Astrocyte of the cerebellum (primary cell): ENCODE measurements around the gene TAS2R38.
"Not testable (repeated sequence)": the region's sequence is repeated elsewhere in the genome, so short reads cannot be mapped to it uniquely, and the experiment has no call there.

Experiments
- DNase-seq: peaks from one replicate; pipeline ENCODE4 v3.0.0-alpha.2; 2011; ENCODE audit warnings: low read depth
- H3K4me3 ChIP-seq: 2 replicates; pipeline ENCODE4 v1.5.1; 2011; ENCODE audit warnings: mild to moderate bottlenecking, low read depth, low read length, moderate library complexity
- CTCF ChIP-seq: IDR thresholded peaks from 2 replicates; pipeline ENCODE4 v1.5.1; 2012; ENCODE audit warnings: low read length, low read depth, moderate library complexity, mild to moderate bottlenecking; ENCODE audit errors: missing control alignments
- in situ Hi-C: cut with HindIII; loops from 2 replicates; pipeline ENCODE4 v1.10.0; 2017; ENCODE audit warnings: low sequenced_read_pairs

TAS2R38 gene

DNA sequence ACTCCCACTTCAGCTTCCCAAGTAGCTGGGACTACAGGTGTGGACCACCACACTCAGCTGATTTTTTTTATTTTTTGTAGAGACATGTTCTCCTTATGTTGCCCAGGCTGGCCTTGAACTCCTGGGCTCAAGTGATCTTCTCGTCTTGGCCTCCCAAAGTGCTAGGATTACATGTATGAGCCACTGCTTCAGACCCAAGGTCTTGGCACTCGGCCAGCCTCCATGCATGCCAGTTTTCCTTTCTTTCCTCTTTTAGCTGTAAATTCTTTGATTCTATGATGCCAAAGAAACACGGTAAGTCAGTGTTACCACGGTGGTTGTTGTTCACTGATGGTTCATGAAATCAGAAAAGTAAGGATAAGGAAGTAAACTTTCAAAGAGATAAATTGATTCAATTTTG, 19.1 kb upstream of the TAS2R38 start:
- DNase-seq: no peak
- no peak overlapping the region for H3K4me3 ChIP-seq
- no peak for TF ChIP-seq CTCF
- in situ Hi-C loops: no loop called here

GRCh38 chr7:141992156-141992555, 18.6 kb upstream of the TAS2R38 start:
- DNase-seq: no peak
- in situ Hi-C loops: no loop called here
- no peak for TF ChIP-seq CTCF
- no peak overlapping the region for H3K4me3 ChIP-seq

GRCh38 chr7:141991140-141991539, 17.6 kb upstream of the TAS2R38 start:
- H3K4me3 ChIP-seq: no peak overlapping the region
- TF ChIP-seq CTCF: no peak
- in situ Hi-C loops: no loop called here
- no peak for DNase-seq

GRCh38 chr7:141990011-141990725, 16.6 kb upstream of the TAS2R38 start:
- in situ Hi-C loops: no loop called here
- no peak for DNase-seq
- TF ChIP-seq CTCF: no peak
- no peak overlapping the region for H3K4me3 ChIP-seq

- in situ Hi-C loops, DNase-seq, H3K4me3 ChIP-seq: not testable (repeated sequence)
These were observed 14.2 kb upstream of the TAS2R38 start for GRCh38 chr7:141987803-141988202.

DNA sequence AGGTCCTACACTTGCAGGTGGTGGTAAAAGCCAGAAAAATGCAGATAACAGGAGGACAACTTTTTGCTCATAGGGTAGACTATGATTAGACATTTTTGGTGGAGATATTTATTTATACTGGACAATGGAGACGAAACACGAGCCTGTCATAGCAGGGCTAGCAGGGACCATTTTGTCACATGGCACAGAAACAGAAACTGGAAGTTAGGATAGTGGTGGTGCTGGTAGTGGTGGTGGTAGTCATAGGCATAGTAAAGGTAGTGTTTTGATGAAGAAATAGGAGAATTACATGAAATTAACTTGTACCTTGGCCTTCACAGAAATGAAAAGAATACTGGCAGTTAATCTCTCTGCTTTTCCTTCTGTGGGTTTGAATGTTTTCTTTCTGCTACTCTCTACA, 13.3 kb upstream of the TAS2R38 start:
- DNase-seq: no peak
- no peak for TF ChIP-seq CTCF
- no peak overlapping the region for H3K4me3 ChIP-seq
- in situ Hi-C loops: no loop called here

GRCh38 chr7:141985926-141986325, 12.4 kb upstream of the TAS2R38 start:
- in situ Hi-C loops, DNase-seq, H3K4me3 ChIP-seq: not testable (repeated sequence)

- in situ Hi-C loops: no loop called here
- H3K4me3 ChIP-seq: no peak overlapping the region
- no peak for DNase-seq
- no peak for TF ChIP-seq CTCF
These were observed 6.0 kb upstream of the TAS2R38 start for GRCh38 chr7:141979568-141979967.
